CD4-positive, alpha-beta memory T cell (primary cell): ENCODE measurements around the gene OR6T1. TPM values are rescaled to one million over a fixed set of nuclear protein-coding genes. Genes with fewer than 3 reads are reported as not detected.

Experiments
- CTCF ChIA-PET: fragments of 350-600 bp; sonication (Branson Sonifier 250); formaldehyde crosslinking; loops from one replicate; lab custom pipeline; 2021; ENCODE audit warnings: inconsistent platforms; ENCODE audit not compliant: partially characterized antibody; lab: Charles Lee
- POLR2A ChIA-PET: fragments of 350-600 bp; sonication (Branson Sonifier 250); formaldehyde crosslinking; loops from one replicate; lab custom pipeline; 2021; ENCODE audit not compliant: partially characterized antibody; lab: Charles Lee
- DNase-seq, 5 donors: peaks; one replicate each; pipeline versions ENCODE4 v3.0.0 to v3.0.0-alpha.2; 2020 to 2022; ENCODE audit warnings: mixed read lengths in 1 of 5
- H3K27ac ChIP-seq: one replicate; pipeline ENCODE4 v1.7.0; 2013; ENCODE audit warnings: low read depth, low read length
- H3K27me3 ChIP-seq: 2 replicates; pipeline ENCODE4 v1.7.0; 2013; ENCODE audit warnings: mild to moderate bottlenecking, low read length, moderate library complexity; ENCODE audit not compliant: insufficient read depth
- H3K36me3 ChIP-seq: 2 replicates; pipeline ENCODE4 v1.7.0; 2013; ENCODE audit warnings: mild to moderate bottlenecking, low read length, moderate library complexity; ENCODE audit not compliant: insufficient read depth
- H3K4me1 ChIP-seq: 2 replicates; pipeline ENCODE4 v1.7.0; 2013; ENCODE audit warnings: mild to moderate bottlenecking, low read length, moderate library complexity; ENCODE audit not compliant: insufficient read depth
- H3K4me3 ChIP-seq, 2 donors: one replicate each; pipeline ENCODE4 v1.7.0; 2013; ENCODE audit warnings: low read length in 2 of 2, mild to moderate bottlenecking in 1 of 2
- H3K9me3 ChIP-seq, 2 donors: one replicate each; pipeline ENCODE4 v1.7.0; 2013; ENCODE audit warnings: low read length in 2 of 2, control low read depth in 1 of 2; ENCODE audit not compliant: control insufficient read depth in 1 of 2
- H3K27ac Mint-ChIP-seq, 7 donors: one replicate each; pipeline ENCODE4 v1.8.0; 2020 to 2021; ENCODE audit warnings: mixed read lengths in 7 of 7, mild to moderate bottlenecking in 6 of 7, inconsistent platforms in 3 of 7, moderate library complexity in 3 of 7
- H3K27me3 Mint-ChIP-seq, 2 donors: one replicate each; pipeline ENCODE4 v1.8.0; 2020 to 2021; ENCODE audit warnings: mixed read lengths in 2 of 2
- H3K36me3 Mint-ChIP-seq, 2 donors: one replicate each; pipeline ENCODE4 v1.8.0; 2020 to 2021; ENCODE audit warnings: mixed read lengths in 2 of 2, inconsistent platforms in 1 of 2, mild to moderate bottlenecking in 1 of 2
- H3K4me1 Mint-ChIP-seq, 4 donors: one replicate each; pipeline ENCODE4 v1.8.0; 2020 to 2021; ENCODE audit warnings: mixed read lengths in 4 of 4, mild to moderate bottlenecking in 1 of 4
- H3K4me3 Mint-ChIP-seq, 8 donors: one replicate each; pipeline ENCODE4 v1.8.0; 2020 to 2021; ENCODE audit warnings: mixed read lengths in 8 of 8, mild to moderate bottlenecking in 7 of 8, moderate library complexity in 6 of 8, inconsistent platforms in 3 of 8
- H3K9me3 Mint-ChIP-seq, 8 donors: one replicate each; pipeline ENCODE4 v1.8.0; 2020 to 2021; ENCODE audit warnings: mixed read lengths in 8 of 8, mild to moderate bottlenecking in 5 of 8, inconsistent platforms in 3 of 8, moderate library complexity in 1 of 8
- intact Hi-C: fragments of 100-400 bp; cut with micrococcal nuclease; formaldehyde crosslinking; loops from one replicate; pipeline ENCODE4 v1.15.1; 2023
- polyA plus RNA-seq, 2 donors: library from polyadenylated mRNA; unstranded; fragments of 300-500 nt; fragmentation: Illumina TruSeq; gene quantifications; one replicate each; pipeline ENCODE4 v1.2.3, GENCODE V29; 2021
- total RNA-seq, 2 experiments: library from RNA; stranded (reverse); gene quantifications; one replicate each; pipeline ENCODE4 v1.2.3, GENCODE V29; 2021

The OR6T1 gene
- total and polyA plus RNA-seq, 4 experiments from 2014 or later: not detected

GRCh38 chr11:123899792-123900191, 43.8 kb downstream of the OR6T1 start:
- no peak overlapping the region for H3K4me3 Mint-ChIP-seq
- H3K9me3 ChIP-seq: no peaks in the 10 kb centered on the region
- no peak overlapping the region for H3K27ac Mint-ChIP-seq
- ChIA-PET POLR2A (no interaction called here), CTCF (no interaction called here)
- H3K27ac ChIP-seq: no peak overlapping the region
- H3K27me3 Mint-ChIP-seq: no peaks in the 10 kb centered on the region
- H3K4me1 Mint-ChIP-seq: no peaks in the 10 kb centered on the region
- no peaks in the 10 kb centered on the region for H3K36me3 ChIP-seq
- no peak overlapping the region for H3K4me3 ChIP-seq
- H3K27me3 ChIP-seq: no peaks in the 10 kb centered on the region
- peaks cover 0 to 3% (median 0%) of the 10 kb centered on the region in 8 donors for H3K9me3 Mint-ChIP-seq
- no peaks in the 10 kb centered on the region for H3K36me3 Mint-ChIP-seq
- intact Hi-C loops: no loop called here
- no peak for DNase-seq
- H3K4me1 ChIP-seq: no peaks in the 10 kb centered on the region

Other genes with a start within 250 kb of the OR6T1 start
- 10 to 100 TPM; 17.4 to 21.6 TPM for gene ZNF202, start 202.2 kb downstream of the OR6T1 start, total RNA-seq
- gene ZNF202, start 202.2 kb downstream of the OR6T1 start, polyA plus RNA-seq: 1 to 10 TPM; 1.9 to 8.5 TPM
- not detected for gene OR6X1, start 189.3 kb downstream of the OR6T1 start, total RNA-seq
- gene OR6X1, start 189.3 kb downstream of the OR6T1 start, polyA plus RNA-seq: not detected
- gene OR6M1, start 137.5 kb downstream of the OR6T1 start, total RNA-seq: not detected
- not detected for gene OR6M1, start 137.5 kb downstream of the OR6T1 start, polyA plus RNA-seq
- not detected for gene TMEM225, start 58.2 kb downstream of the OR6T1 start, total RNA-seq
- gene TMEM225, start 58.2 kb downstream of the OR6T1 start, polyA plus RNA-seq: not detected
- gene OR8D4, start 41.7 kb downstream of the OR6T1 start, total RNA-seq: not detected
- not detected for gene OR8D4, start 41.7 kb downstream of the OR6T1 start, polyA plus RNA-seq
- not detected for gene OR4D5, start 4.2 kb downstream of the OR6T1 start, total RNA-seq
- not detected for gene OR4D5, start 4.2 kb downstream of the OR6T1 start, polyA plus RNA-seq
- gene OR10S1, start 33.9 kb upstream of the OR6T1 start, total RNA-seq: not detected
- not detected for gene OR10S1, start 33.9 kb upstream of the OR6T1 start, polyA plus RNA-seq
- not detected for gene OR10G6, start 51.3 kb upstream of the OR6T1 start, total RNA-seq
- gene OR10G6, start 51.3 kb upstream of the OR6T1 start, polyA plus RNA-seq: not detected
- not detected for gene OR10G4, start 69.2 kb upstream of the OR6T1 start, total RNA-seq
- gene OR10G4, start 69.2 kb upstream of the OR6T1 start, polyA plus RNA-seq: not detected
- not detected for gene OR10G9, start 79.2 kb upstream of the OR6T1 start, total RNA-seq
- not detected for gene OR10G9, start 79.2 kb upstream of the OR6T1 start, polyA plus RNA-seq
- not detected for gene OR10G8, start 83.0 kb upstream of the OR6T1 start, total RNA-seq
- gene OR10G8, start 83.0 kb upstream of the OR6T1 start, polyA plus RNA-seq: not detected
- not detected for gene OR10G7, start 97.5 kb upstream of the OR6T1 start, total RNA-seq
- gene OR10G7, start 97.5 kb upstream of the OR6T1 start, polyA plus RNA-seq: not detected
- 1 to 10 TPM; 6.4 to 7.2 TPM for gene VWA5A, start 171.6 kb upstream of the OR6T1 start, total RNA-seq
- gene VWA5A, start 171.6 kb upstream of the OR6T1 start, polyA plus RNA-seq: 10 to 100 TPM in 1 of 2 donors, 1 to 10 TPM in 1; 8.3 to 12.3 TPM
- not detected for gene OR10D3, start 239.5 kb upstream of the OR6T1 start, total RNA-seq
- gene OR10D3, start 239.5 kb upstream of the OR6T1 start, polyA plus RNA-seq: not detected